Subcutaneous abdominal adipose tissue (tissue), 5 donors: ENCODE results near the gene RALGPS1.

Source experiments
- H3K27ac ChIP-seq: one replicate; pipeline ENCODE4 v1.7.0; 2013; ENCODE audit warnings: low read depth, mild to moderate bottlenecking, inconsistent platforms, low read length, moderate library complexity
- H3K27me3 ChIP-seq, 5 donors: one replicate each; pipeline ENCODE4 v1.7.0; 2013; ENCODE audit warnings: low read length in 5 of 5, inconsistent platforms in 1 of 5; ENCODE audit not compliant: control insufficient read depth in 5 of 5, insufficient read depth in 4 of 5
- H3K36me3 ChIP-seq, 5 donors: one replicate each; pipeline ENCODE4 v1.7.0; 2013; ENCODE audit warnings: low read length in 5 of 5; ENCODE audit not compliant: control insufficient read depth in 5 of 5, insufficient read depth in 5 of 5
- H3K4me1 ChIP-seq, 5 donors: one replicate each; pipeline ENCODE4 v1.7.0; 2013; ENCODE audit warnings: low read length in 5 of 5, mild to moderate bottlenecking in 3 of 5, moderate library complexity in 1 of 5; ENCODE audit not compliant: control insufficient read depth in 5 of 5, insufficient read depth in 5 of 5
- H3K4me3 ChIP-seq, 5 donors: one replicate each; pipeline ENCODE4 v1.7.0; 2013; ENCODE audit warnings: low read length in 5 of 5, low read depth in 1 of 5
- H3K9ac ChIP-seq, 5 donors: one replicate each; pipeline ENCODE4 v1.7.0; 2013; ENCODE audit warnings: low read length in 5 of 5, mild to moderate bottlenecking in 4 of 5, moderate library complexity in 3 of 5
- H3K9me3 ChIP-seq, 5 donors: one replicate each; pipeline ENCODE4 v1.7.0; 2013; ENCODE audit warnings: low read length in 5 of 5; ENCODE audit not compliant: control insufficient read depth in 5 of 5
- donor health status: healthy.
- donor health status: healthy.
- donor health status: healthy.
- donor health status: healthy.
- donor health status: healthy.

The RALGPS1 gene, protein sequence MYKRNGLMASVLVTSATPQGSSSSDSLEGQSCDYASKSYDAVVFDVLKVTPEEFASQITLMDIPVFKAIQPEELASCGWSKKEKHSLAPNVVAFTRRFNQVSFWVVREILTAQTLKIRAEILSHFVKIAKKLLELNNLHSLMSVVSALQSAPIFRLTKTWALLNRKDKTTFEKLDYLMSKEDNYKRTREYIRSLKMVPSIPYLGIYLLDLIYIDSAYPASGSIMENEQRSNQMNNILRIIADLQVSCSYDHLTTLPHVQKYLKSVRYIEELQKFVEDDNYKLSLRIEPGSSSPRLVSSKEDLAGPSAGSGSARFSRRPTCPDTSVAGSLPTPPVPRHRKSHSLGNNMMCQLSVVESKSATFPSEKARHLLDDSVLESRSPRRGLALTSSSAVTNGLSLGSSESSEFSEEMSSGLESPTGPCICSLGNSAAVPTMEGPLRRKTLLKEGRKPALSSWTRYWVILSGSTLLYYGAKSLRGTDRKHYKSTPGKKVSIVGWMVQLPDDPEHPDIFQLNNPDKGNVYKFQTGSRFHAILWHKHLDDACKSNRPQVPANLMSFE

DNA sequence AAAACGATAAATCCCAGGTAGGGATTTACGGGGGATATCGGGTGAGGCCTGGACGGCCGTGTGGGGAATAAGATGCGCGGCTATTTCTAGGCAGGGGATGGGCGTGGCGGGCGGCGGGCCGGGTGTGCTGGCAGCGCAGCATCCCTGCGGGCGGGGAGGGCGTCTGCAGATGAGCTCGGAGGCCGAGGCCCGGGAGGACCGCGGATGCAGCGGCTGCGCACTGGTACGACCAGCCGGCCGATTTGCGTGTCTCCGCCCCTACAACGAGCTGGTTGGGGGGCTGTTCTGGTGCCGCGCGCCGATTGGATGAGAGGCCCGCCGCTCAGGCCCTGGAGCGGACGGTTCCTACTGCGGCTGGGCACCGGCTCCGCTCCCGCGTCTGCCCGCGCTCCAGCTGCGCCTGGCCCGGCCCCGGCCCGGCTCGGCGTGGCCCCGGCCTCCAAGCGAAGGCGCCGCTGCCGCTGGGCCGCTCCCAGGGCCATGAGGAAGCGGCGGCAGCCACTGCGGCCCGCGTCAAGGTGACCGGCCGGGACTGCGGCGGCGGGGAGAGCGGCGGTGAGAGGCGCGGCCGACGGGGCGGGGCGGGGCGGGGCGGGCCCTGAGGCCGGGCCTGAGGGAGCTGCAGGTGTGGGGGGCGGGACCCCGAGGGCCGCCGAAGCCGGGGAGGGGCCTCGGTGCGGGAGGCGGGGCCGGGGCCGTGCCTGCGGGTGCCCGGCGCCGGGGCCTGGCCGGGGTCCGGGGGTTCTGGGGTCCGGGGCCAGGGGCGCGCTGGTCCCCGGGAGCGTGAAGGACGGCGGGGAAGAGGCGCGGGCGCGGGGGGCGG, at the start of gene RALGPS1:
RALGPS1 (plus strand) TSS at position 325 of the 823 bp plus-strand sequence. CDS start 47,508 bp downstream, outside the sequence.
- Histone ChIP-seq H3K36me3 (no peaks in the 10 kb centered on the region), H3K4me3 (peak within 1 kb of the TSS in 4 of 5 donors; percentile 42 to 64 (median 56)), H3K27ac (no peak within 1 kb of the TSS), H3K9me3 (no peaks in the 10 kb centered on the region), H3K9ac (peak within 1 kb of the TSS in 1 of 5 donors; percentile 66), H3K4me1 (peaks cover 0 to 15% (median 9%) of the 10 kb centered on the region in 5 donors), H3K27me3 (no peaks in the 10 kb centered on the region)

DNA sequence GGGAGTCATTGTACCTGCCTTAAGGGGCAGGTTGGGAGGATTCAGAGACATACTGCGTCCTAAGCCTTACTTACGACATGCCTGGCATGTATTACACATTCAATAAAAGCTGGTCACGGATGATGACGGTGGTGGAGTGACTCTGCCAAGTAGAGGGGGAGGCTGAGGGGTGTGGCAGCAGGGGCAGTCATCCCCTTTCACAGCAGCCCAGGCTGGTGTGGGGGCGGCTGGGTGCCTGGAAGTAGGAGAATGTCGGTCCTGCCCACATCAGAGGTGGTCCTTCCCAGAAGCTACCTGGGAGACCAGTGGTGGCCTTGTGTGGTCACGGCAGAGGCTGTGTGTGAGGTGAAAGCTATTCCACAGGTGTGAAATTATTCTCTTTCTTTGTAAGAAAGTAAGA, 45.2 kb upstream of the RALGPS1 start:
- no peaks in the 10 kb centered on the region for H3K27me3 ChIP-seq

DNA sequence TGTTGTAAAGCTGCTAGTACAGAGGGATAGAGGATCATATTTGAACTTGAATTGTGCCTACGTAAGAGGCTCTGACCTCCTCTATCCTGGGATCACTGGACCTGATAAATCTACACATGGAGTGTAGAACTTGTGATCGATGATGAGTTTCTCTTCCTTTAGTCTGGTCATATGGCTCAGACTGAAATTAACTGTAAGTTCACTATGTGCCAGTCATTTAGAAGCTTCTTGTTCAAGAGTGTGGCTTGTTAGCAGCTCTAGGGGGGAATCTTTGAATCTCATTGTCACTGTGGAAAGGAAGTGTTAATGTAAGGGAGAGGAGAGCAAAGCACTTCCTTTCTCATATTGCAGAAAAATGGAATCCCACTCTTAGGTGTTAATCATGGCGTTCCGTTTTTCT, 42.1 kb upstream of the RALGPS1 start:
- peaks cover 0 to 10% (median 4%) of the 10 kb centered on the region in 5 donors for H3K4me1 ChIP-seq
- H3K9ac ChIP-seq = no peak overlapping the region
- H3K9me3 ChIP-seq = no peaks in the 10 kb centered on the region
- H3K4me3 ChIP-seq = no peak overlapping the region
- H3K27ac ChIP-seq = no peak overlapping the region
- peaks cover 0 to 14% (median 9%) of the 10 kb centered on the region in 5 donors for H3K36me3 ChIP-seq
- no peaks in the 10 kb centered on the region for H3K27me3 ChIP-seq

More for the DNA sequence above, 45.2 kb upstream of the RALGPS1 start:
- peaks cover 6 to 31% (median 15%) of the 10 kb centered on the region in 5 donors for H3K36me3 ChIP-seq
- H3K4me1 ChIP-seq = peaks cover 0 to 14% (median 5%) of the 10 kb centered on the region in 5 donors
- H3K9ac ChIP-seq = no peak overlapping the region
- H3K4me3 ChIP-seq = no peak overlapping the region
- no peak overlapping the region for H3K27ac ChIP-seq
- H3K9me3 ChIP-seq = no peaks in the 10 kb centered on the region

DNA sequence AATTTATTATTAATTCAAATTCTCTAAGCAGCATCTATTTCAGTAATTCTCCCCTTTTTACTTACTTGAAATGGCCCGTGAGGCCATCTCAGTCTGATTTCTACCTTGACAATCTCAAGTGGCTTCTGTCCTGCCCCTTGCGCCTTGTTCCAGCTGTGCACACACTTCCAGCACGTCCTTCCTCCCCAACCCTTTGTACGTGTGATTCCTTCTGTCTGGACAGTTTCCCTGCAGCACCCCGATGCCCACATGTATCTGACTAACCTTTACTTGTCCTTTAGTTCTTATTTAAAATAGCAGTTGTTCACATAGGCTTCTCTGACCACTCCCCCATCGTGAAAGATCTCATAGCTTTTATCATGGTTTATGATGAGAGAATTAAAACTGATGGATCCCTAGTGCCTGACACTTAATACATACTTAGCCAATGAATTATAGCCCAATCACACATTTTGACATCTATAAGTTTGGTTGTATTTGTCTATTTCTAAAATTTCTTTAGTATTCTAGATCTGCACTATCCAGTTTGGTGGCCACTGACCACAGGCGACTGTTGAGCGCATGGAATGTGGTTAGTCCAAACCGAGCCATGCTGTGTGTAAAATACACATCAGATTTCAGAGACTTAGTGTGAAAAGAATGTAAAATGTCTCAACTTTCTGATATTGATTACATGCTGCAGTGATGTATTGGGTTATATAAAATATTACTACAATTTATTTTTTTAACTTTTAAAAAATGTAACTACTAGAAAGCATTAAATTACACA, 39.9 kb upstream of the RALGPS1 start:
- Histone ChIP-seq H3K27me3 (no peaks in the 10 kb centered on the region), H3K36me3 (peaks cover 0 to 12% (median 6%) of the 10 kb centered on the region in 5 donors), H3K27ac (no peak overlapping the region), H3K9ac (no peak overlapping the region), H3K4me3 (no peak overlapping the region), H3K4me1 (peaks cover 0 to 4% (median 0%) of the 10 kb centered on the region in 5 donors), H3K9me3 (no peaks in the 10 kb centered on the region)

DNA sequence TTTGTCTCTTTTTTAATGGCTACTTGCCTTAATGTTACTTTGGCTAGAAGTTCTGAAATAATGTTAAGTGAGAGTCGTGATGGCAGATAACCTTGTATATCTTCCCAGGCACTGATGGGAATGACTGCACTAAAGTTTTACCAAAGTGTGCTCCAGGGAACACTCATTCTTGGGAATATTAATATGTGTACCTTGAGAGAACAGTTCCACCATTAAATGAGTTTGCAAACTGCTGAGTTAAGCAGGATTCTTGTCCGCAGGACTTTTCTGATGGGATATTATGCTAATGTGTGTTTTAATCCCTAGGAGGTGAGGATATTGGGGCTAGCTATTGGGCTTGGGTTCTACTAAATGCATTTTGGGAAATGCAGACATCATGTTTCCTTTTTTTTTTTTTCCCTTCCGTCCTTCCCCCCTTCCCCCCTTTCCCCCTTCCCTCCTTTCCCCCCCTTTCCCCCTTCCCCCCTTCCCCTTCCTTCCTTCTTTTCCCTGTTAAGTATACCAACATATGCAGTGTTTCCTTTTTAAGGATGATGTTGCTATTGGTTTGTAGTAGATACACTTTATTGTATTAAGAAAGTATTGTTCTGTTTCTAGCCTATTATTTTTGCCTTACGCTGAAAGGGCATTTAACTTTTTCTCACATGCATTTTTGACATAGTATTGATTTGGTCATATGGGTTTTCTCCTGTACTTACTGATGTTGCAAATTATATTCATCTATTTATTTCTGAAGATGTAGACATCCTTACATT, 38.6 kb upstream of the RALGPS1 start:
- H3K4me1 ChIP-seq = peaks cover 0 to 5% (median 4%) of the 10 kb centered on the region in 5 donors
- no peaks in the 10 kb centered on the region for H3K27me3 ChIP-seq
- H3K4me3 ChIP-seq = no peak overlapping the region
- no peak overlapping the region for H3K9ac ChIP-seq
- H3K27ac ChIP-seq = no peak overlapping the region
- H3K9me3 ChIP-seq = no peaks in the 10 kb centered on the region
- peaks cover 0 to 24% (median 18%) of the 10 kb centered on the region in 5 donors for H3K36me3 ChIP-seq

DNA sequence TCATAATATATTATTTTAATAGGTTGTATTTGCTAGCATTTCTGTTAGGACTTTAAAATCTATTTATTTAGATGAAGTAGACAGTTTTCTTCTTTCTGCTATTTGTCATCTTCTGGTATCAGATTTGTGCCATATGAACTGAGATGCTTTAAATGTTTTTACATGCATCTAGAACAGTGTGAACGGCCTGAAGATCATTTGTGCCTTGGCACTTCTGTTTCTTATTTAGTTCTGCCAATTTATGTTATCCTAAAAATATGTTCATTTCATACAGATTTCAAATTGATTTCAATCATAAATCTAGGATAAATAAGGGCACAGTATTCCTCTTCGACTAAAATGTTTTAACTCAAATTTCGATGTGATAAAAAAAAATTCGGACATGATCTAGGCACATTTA, 38.1 kb upstream of the RALGPS1 start:
- Histone ChIP-seq H3K36me3 (peaks cover 2 to 27% (median 21%) of the 10 kb centered on the region in 5 donors), H3K9me3 (no peaks in the 10 kb centered on the region), H3K9ac (no peak overlapping the region), H3K4me1 (peaks cover 0 to 6% (median 4%) of the 10 kb centered on the region in 5 donors), H3K4me3 (no peak overlapping the region), H3K27me3 (no peaks in the 10 kb centered on the region), H3K27ac (no peak overlapping the region)

DNA sequence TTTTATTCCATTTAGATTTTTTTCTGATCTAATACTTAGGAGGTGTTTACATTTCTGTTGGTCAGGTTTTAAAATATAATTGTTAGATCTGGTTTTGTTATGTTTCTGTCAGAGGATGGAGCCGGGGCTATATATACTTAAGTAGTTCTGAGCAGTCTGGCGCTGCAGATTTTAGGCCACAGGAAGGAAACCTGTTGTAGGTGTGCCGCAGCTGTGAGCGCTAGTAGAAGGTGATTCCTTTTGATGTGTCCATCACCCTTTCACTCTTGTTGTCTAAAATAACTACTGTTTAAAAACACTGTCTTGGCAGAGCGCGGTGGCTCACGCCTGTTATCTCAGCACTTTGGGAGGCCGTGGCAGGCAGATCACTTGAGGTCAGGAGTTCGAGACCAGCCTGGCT, 37.2 kb upstream of the RALGPS1 start:
- Histone ChIP-seq H3K27ac (no peak overlapping the region), H3K36me3 (peaks cover 7 to 34% (median 30%) of the 10 kb centered on the region in 5 donors), H3K9ac (no peak overlapping the region), H3K9me3 (no peaks in the 10 kb centered on the region), H3K4me3 (no peak overlapping the region), H3K4me1 (peaks cover 0 to 6% (median 4%) of the 10 kb centered on the region in 5 donors), H3K27me3 (no peaks in the 10 kb centered on the region)

DNA sequence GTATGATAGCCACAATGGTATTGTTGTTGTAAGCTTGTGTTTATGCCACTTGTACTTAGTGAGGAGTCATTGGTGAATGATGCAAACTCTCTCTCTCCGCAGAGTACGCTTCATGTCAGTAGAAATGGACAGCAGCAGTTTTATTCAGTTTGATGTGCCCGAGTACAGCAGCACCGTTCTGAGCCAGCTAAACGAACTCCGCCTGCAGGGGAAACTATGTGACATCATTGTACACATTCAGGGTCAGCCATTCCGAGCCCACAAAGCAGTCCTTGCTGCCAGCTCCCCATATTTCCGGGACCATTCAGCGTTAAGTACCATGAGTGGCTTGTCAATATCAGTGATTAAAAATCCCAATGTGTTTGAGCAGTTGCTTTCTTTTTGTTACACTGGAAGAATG, 35.3 kb upstream of the RALGPS1 start:
- H3K4me3 ChIP-seq = no peak overlapping the region
- H3K36me3 ChIP-seq = peaks cover 7 to 43% (median 36%) of the 10 kb centered on the region in 5 donors
- H3K27ac ChIP-seq = no peak overlapping the region
- peaks cover 0 to 6% (median 4%) of the 10 kb centered on the region in 5 donors for H3K4me1 ChIP-seq
- H3K9me3 ChIP-seq = no peaks in the 10 kb centered on the region
- H3K9ac ChIP-seq = no peak overlapping the region
- H3K27me3 ChIP-seq = no peaks in the 10 kb centered on the region
